NCI-H524 (cell line): Measurements from ENCODE around the gene BOC.
"Not testable (repeated sequence)": the region's sequence is repeated elsewhere in the genome, so short reads cannot be mapped to it uniquely, and the experiment has no call there.

Source experiments
- DNase-seq, 2 experiments: peaks; one replicate each; lab custom pipeline; 2025; lab: John Stamatoyannopoulos, UW

The BOC gene, protein sequence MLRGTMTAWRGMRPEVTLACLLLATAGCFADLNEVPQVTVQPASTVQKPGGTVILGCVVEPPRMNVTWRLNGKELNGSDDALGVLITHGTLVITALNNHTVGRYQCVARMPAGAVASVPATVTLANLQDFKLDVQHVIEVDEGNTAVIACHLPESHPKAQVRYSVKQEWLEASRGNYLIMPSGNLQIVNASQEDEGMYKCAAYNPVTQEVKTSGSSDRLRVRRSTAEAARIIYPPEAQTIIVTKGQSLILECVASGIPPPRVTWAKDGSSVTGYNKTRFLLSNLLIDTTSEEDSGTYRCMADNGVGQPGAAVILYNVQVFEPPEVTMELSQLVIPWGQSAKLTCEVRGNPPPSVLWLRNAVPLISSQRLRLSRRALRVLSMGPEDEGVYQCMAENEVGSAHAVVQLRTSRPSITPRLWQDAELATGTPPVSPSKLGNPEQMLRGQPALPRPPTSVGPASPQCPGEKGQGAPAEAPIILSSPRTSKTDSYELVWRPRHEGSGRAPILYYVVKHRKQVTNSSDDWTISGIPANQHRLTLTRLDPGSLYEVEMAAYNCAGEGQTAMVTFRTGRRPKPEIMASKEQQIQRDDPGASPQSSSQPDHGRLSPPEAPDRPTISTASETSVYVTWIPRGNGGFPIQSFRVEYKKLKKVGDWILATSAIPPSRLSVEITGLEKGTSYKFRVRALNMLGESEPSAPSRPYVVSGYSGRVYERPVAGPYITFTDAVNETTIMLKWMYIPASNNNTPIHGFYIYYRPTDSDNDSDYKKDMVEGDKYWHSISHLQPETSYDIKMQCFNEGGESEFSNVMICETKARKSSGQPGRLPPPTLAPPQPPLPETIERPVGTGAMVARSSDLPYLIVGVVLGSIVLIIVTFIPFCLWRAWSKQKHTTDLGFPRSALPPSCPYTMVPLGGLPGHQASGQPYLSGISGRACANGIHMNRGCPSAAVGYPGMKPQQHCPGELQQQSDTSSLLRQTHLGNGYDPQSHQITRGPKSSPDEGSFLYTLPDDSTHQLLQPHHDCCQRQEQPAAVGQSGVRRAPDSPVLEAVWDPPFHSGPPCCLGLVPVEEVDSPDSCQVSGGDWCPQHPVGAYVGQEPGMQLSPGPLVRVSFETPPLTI

DNA sequence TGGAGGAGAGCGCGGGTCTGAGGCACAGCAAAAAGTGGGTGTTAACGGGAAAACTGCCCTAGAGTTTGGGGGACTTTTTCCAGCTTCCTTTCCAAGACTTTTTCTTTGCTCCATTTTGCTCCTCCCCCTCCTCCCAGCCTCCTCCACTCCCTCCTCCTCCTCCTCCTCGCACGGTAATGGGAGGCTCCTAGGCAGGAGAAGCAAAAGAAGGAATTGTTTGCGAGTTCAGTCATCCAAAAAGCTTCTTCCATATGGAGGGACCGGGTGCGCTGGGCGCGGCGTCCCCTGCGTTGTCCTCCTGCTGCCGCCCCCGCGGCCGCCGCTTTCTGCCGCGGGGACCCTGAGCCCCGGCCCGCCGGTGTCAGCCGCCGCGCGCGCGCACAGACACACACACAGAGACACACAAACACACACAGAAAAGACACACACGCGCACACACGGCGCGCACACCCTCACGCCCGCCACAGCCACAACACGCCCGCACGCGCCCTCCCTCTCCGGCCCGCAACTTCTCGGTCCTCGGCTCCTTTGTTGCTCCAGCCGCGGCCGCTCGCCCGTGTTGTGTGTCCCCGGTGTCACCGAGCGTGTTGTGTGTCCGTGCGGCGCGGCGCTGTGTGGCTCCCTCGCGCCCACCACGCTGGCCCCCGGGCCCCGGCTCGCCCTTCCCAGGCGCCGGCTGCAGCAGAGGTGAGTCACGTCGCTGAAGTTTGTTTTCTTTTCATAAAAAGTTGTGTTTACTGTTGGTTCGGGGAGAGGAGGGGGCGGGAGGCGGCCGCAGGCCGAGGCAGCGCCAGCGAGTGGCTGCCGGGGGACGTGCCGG lies at the start of gene BOC:
Gene BOC, plus strand, starts transcription at position 228 of the 820 bp plus-strand sequence. CDS start 38,246 bp downstream, outside the sequence.
- DNase-seq: peak in 1 of 2 experiments; percentile 49

DNA sequence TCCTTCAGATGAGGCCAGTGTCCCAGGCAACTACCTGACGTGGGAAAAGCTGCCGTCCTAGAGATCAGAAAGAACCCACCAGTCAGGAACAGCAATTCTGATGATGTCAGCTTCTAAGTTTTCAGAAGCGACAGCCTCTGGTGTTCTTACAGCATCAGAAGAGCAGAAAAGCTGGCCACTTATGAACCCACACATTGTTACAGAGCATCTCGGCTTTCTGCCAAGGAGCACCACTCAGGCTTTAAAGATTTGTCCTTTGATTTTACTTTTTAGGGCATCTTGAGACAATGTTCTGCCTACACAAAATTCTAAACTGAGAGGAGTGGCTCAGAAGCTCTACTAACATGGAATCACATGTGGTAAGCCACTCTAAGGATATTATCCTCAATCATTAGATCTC lies 49.7 kb upstream of the BOC start:
- no peak for DNase-seq

DNA sequence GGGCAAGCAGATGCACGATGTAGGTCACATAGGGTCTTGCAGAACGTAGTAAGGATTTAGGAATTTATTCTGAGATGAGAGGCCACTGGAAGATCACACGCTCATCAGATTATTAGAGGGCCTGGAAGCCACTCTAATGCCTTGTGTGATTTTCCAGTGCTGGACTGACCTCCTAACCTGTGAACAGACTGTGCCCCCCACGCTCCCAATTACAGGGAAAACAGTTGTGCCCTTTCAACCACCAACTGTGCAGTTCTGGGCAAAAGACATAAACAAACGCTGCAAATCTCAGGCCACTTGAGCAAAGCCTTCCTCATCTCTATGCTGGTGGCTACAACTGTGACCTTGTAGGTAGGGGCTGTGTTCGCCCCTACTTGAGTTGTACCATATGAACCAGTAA lies 48.2 kb upstream of the BOC start:
- DNase-seq: no peak

DNA sequence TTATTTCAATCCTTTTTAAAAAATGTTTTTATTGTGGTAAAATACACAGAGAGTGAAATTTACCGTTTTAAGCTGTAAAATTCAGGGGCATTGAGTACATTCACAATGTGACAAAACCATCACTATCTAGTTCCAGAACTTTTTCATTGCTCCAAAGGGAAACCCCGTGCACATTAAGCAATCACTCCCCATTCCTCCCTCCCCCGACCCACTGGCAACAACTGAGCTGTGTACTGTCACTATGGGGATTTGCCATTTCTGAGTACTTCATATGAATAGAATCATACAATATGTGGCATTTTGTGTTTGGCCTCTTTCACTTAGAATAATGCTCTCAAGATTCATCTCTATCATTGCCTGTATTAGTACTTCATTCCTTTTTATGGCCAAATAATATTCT lies 45.5 kb upstream of the BOC start:
- no peak for DNase-seq

DNA sequence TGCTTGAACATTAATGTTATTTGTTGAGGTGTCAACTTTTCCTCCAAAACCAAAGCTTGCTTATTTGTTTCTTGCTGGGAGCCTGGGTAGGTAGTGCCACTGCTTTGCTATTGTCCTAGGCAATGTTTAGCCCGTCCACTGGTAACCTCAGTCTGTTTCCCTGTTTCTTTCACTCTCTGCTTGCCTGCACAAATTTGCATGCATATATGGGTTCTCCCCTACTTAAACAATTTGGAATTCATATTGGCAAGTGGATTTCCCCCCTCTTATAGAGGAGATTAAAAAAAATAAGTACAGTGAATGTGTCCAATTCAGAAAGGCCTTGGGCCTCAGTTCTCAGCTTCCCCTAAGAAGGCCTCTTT lies 45.0 kb upstream of the BOC start:
- no peak for DNase-seq

DNA sequence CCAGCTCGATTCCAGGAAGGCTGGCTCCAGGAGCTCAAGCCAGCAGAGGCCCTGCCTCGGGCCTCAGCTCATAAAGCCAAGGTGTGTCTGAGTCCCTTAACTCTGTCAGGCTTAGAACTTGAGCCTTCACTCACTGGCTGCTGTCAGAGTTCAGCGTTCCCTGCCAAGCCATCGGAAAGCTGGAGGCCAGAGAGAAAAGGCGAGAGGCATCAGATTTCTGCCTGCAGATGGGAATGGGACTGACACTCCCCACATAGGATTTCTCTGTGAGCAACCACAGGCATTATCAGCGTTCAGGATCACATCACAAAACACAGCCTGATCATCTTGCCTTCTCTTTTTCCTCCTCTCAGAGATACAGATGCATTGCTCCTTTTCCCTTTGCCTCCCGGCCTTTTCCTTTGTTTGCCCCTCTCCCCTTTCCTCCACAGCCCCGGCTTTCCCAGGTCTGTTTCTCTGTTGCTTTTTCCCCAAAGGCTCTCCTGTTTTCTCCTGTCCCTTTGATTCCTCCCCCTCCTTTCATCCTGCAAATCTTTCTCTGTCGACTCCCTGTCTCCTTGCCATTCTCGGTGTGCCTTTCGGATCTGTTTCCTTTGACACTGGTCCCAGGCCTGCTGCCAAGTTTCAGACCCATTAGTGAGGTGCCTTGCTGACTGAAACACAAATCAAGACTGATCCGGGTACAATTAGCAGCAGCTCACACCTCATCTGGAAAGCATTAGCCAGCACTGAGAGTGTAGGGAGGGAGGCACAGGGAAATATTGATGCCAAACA lies 44.5 kb upstream of the BOC start:
- DNase-seq: peak; percentile 5 to 55

DNA sequence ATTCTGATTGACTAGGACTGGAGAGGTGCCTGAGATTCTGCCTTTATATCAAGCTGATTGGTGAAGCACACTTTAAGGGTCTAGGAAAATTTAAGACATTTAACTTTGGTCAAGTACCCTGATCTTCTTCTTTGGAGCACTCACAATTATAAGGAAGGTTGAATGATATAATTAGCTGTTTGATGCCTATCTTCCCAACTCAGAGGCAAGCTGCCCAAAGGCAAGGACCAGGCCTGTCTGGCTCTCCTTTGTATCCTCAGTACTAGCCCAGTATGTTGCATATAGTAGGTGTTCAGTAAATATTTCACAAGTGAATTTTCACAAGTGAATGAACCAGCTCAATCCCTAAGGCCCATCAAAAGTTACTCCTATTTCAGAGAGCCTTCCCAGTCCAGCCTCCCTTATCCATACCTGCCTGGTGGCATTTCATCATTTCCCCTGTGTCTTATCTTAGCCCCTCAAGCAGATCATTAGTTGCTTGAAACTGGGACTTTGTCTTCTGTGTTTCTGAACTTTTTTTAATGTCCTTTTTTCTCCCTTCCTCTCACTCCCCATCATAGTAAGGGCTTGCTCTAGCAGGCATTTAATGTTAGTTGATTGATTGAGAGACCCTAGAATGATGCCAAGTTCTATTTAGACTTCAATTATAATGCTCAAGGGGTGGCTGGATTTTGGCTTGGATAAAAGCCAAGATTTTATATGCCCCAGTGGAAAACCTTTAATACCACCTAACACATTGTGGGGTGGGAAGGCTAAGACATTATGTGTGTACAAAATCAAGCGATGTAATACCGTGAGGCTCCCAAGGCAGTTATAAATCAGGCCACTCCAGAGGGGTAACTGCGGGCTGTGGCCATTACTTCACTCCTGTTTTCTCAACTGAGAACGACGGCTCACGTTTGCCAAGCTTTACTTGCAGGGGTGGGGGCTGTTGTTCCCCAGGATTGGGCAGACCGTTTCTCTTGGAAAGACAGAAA lies 43.2 kb upstream of the BOC start:
- peak; percentile 3 to 44 for DNase-seq

DNA sequence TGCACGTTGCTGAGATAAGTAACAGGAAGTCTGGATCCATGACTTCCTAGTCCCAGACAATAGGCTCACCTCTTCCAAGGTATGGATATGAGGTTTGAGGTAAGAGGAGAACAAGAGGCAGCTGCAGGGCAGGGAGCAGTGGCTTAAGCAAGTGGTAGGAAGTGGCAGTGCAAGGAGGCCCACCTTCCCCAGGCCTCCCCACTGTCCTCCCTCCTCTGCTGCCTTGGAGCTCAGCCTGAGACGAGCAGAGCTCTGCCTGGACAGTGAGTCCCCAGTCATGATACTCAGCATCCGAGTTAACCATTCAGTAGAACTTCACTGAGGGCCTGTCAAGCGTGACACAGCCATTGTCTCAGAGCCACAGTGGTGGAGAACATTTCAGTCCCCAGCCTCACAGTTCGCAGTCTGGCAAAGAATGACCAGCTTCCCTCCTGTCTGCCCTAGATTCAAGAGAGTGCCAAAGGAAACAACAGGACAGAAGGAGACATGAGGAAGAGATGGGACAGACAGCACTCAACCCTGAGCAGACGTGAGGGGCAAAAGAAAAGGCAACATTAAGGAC lies 41.4 kb upstream of the BOC start:
- DNase-seq: no peak

DNA sequence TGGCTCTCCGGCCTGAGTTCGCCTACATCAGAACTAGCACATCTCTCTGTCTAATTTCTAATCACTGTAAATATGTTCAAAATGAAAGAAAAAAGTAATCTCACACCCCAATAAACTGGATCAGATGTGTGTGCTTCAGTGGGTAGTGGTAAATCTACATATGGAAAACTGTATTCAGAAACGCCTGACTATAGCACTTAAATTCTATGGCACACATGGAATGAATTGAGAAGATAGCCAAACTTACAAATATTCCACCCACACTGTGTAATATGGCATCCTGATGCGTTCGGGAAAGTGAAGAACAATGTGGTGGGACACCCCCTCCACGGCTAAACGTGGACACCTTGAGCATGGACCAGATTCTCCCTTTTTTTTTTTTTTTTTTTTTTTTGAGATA lies 40.6 kb upstream of the BOC start:
- DNase-seq: no peak

DNA sequence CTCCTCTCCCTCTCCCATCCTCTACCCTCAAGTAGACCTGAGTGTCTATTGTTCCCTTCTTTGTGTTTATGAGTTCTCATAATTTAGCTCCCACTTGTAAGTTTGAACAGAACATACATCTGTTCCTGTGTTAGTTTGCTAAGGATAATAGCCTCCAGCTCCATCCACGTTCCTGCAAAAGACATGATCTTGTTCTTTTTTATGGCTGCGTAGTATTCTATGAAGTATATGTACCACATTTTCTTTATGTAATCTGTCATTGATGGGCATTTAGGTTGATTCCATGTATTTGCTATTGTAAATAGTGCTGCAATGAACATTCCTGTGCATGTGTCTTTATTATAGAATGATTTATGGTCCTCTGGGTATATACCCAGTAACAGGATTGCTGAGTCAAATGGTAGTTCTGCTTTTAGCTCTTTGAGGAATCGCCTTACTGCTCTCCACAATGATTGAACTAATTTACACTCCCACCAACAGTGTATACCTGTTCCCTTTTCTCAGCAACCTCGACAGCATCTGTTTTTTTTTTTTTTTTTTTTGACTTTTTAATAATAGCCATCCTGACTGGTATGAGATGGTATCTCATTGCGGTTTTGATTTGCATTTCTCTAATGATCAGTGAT lies 39.6 kb upstream of the BOC start:
- DNase-seq: not testable (repeated sequence)

DNA sequence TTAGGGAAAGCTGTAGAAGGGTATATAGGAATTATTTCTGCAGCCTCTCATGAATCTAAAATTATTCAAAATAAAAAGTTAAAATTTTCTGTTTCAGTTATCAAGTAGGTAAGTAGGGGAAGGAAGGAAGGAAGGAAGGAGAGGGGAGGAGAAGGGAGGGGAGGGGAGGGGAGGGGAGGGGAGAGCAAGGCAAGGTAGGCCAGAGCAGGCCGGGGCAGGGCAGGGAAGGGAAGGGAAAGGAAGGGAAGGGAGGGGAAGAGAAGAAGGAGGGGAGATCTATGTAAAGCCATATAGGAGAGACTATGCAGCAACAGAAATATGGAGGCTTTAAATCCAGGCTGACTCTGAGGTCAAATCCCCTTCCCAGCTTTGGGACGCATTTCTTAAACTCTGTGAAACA lies 38.3 kb upstream of the BOC start:
- no peak for DNase-seq

DNA sequence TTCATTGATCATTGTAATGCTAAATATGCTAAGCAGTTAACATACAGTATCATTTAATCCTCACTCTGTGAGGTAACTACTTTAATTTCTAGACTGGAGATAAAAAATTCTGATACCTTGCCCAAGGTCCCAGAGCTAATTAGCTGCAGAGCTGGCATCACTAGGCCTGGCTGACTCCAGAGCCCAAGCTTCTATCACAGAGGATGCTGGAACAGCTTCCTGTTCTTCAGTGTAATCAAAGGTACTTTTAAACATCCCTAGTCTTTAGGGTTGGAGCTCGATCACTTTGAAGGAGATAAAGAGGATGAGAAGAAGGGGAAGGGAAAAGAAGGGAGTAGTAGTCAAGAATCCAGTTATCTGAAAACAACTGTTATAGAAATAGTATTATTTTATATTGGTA lies 37.1 kb upstream of the BOC start:
- DNase-seq: no peak

DNA sequence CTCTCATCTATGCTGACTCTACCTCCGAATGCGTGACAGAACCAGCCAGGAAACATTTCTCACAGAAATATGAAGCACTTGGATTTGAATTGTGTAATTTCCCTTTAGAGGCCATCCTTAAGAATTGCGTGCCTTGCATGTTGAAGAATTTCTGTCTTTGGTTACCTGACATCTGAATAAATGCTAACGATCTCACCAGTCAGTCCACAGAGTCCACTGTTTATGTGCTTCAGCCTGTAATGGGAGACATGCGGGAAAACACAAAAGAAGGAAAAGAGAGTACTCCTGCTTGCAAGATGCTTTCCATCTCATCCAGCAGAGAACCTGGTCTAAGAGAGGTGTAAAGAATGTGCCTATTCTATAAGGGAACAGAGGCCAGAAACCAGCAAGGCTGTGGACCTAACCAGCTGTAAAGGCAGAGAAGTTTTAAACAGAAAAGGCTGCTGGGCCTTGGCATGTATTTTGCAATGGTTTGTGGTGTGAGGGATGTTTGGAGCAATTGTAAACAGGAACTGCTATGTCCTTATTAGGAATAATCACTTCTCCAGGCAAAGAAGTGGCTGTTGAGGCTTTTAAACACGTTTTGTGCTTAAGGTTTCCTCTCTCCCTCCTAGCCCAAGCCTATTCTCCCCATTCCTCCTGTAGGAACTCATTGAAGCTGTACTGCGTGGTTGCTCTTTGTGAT lies 36.4 kb upstream of the BOC start:
- no peak for DNase-seq

DNA sequence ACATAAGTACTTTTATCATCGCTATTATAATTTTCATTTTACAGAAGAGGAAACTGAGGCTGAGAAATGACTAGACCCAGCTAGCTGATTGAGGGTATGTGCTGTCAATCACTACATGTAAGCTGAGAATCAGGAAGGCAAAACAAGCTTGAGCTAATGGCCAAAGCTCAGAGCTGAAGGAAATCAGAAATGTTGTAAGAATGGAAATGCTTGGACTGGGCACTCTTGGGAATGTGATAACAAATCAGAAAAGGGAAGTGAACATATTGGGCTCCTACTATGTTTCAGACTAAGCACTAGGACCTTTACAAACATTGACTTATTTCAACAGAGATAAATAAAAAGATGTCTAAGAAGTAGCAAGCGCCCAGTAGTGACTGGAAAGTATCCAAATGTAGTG lies 33.8 kb upstream of the BOC start:
- DNase-seq: no peak

DNA sequence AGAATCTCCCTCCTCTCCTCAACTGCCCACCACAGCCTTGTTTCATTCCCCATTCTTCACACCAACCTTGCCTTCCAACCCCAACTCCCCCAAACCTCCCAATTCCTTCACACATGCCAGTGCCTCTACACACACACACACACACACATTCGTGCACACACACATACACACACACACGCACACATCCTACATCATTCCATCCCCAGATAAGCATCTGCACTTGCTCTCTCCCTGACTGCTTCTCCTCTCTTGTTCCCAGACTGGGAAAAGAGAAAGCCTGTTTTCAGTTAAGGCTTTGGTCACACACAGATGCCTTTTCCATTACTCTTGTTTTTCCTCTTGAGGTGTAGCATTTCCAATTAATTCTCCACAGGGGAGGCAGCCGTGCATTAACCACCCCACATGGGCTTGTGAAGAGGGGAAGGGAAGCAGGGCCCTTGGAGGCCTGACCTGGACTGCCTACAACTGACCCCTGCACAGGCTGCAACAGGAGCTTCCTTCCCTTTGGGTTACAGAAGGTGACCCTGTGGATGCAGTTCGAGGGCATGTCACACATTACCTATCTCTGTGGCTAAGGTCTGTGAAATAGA lies 32.0 kb upstream of the BOC start:
- DNase-seq: no peak

DNA sequence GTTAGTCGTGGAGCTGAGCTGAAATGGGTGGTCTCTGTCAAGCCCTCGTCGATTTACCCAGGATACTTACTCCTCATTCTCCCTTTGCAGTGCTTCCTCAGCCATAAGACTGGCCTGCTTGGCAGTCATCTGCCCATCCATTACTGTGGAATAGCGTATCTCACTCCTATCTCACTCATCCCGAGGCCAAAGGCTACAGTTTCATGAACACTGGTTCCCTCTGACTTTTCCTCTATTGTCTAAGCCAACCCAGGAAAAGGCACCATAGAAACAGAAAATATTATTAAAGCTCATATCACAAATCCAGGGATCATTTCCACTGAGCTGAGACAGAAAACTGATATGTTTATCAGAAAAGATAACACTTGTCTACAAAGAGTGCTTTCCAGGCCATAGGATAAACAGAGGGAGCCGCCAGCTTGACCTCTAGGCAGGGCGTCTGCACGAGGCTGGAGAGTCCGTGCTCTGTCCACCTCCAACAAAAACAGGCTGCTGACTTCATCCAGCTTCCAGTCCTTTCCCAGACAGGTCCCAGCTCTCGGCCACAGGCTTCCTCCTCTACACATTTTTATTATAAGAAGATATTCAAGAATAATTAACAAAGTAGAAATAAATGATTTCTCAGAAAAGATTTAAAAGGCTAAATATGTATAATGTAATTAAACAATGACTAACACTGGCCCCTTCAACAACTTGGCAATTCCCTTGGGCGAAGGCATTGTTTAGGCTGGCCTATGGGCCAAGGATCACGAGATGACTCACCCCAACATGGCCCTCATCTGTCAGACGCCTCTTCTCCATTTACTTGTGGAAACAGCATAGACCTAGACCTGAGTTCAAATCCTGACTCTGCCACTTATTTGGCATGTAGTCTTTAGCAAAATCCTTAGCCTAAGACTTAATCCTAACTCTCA lies 27.4 kb upstream of the BOC start:
- no peak for DNase-seq
